ENCODE data around the gene CERKL. TPM values are rescaled to one million over a fixed set of nuclear protein-coding genes. Genes with fewer than 3 reads are reported as not detected.

CERKL gene
- total RNA-seq, 6 experiments from 2014 or later, result 0.37 TPM; not detected in 5

- intact Hi-C loops (cut with DNase I), result no loop called here
- no peaks in the 10 kb centered on the region for H3K36me3 ChIP-seq
- H3K27ac ChIP-seq, result no peak overlapping the region
- peaks cover 0 to 18% of the 10 kb centered on the region in 2 donors for H3K27me3 ChIP-seq
- DNase-seq (no peak), ATAC-seq (no peak)
- H3K4me3 ChIP-seq, result no peak overlapping the region
- TF ChIP-seq CTCF (IDR thresholded peaks at IDR 0.05) (no peak), POLR2A (IDR thresholded peaks at IDR 0.05) (no peak)
- WGBS (ENCODE audit: insufficient coverage, low coverage, low lambda C conversion rate, missing lambda C conversion rate), result 11% methylated on average over 21 of the region's 21 CpGs
- H3K4me1 ChIP-seq, result peaks cover 0 to 1% (median 0%) of the 10 kb centered on the region in 4 donors
- H3K9me3 ChIP-seq, result no peaks in the 10 kb centered on the region
These were observed 28.3 kb upstream of the CERKL start for GRCh38 chr2:181685150-181685688.

GRCh38 chr2:181684454-181685149 lies 27.7 kb upstream of the CERKL start:
- peaks cover 0 to 1% (median 0%) of the 10 kb centered on the region in 4 donors for H3K4me1 ChIP-seq

GRCh38 chr2:181683518-181684453 lies 26.9 kb upstream of the CERKL start:
- TF ChIP-seq POLR2A (IDR thresholded peaks at IDR 0.05) (no peak), CTCF (IDR thresholded peaks at IDR 0.05) (no peak)
- H3K27ac ChIP-seq, result no peak overlapping the region
- intact Hi-C loops (cut with DNase I), result no loop called here
- H3K4me1 ChIP-seq, result peaks cover 0 to 1% (median 0%) of the 10 kb centered on the region in 4 donors
- 2% methylated on average over 45 of the region's 85 CpGs for WGBS (ENCODE audit: insufficient coverage, low coverage, low lambda C conversion rate, missing lambda C conversion rate)
- H3K9me3 ChIP-seq, result no peaks in the 10 kb centered on the region
- DNase-seq (peak in 1 of 3 donors; percentile 38), ATAC-seq (no peak)
- no peaks in the 10 kb centered on the region for H3K36me3 ChIP-seq
- peaks cover 0 to 18% of the 10 kb centered on the region in 2 donors for H3K27me3 ChIP-seq
- no peak overlapping the region for H3K4me3 ChIP-seq

More at GRCh38 chr2:181684454-181685149, 27.7 kb upstream of the CERKL start:
- WGBS (ENCODE audit: insufficient coverage, low coverage, low lambda C conversion rate, missing lambda C conversion rate), result 9% methylated on average over 26 of the region's 26 CpGs
- no peaks in the 10 kb centered on the region for H3K36me3 ChIP-seq
- TF ChIP-seq POLR2A (IDR thresholded peaks at IDR 0.05) (no peak), CTCF (IDR thresholded peaks at IDR 0.05) (no peak)
- H3K9me3 ChIP-seq, result no peaks in the 10 kb centered on the region
- no peak overlapping the region for H3K4me3 ChIP-seq
- intact Hi-C loops (cut with DNase I), result no loop called here
- ATAC-seq, result no peak
- DNase-seq, result no peak
- H3K27ac ChIP-seq, result no peak overlapping the region
- peaks cover 0 to 18% of the 10 kb centered on the region in 2 donors for H3K27me3 ChIP-seq

GRCh38 chr2:181682795-181683517 lies 26.1 kb upstream of the CERKL start:
- no peak for DNase-seq
- ATAC-seq, result no peak
- H3K36me3 ChIP-seq, result no peaks in the 10 kb centered on the region
- peaks cover 0 to 18% of the 10 kb centered on the region in 2 donors for H3K27me3 ChIP-seq
- WGBS (ENCODE audit: insufficient coverage, low coverage, low lambda C conversion rate, missing lambda C conversion rate), result 2% methylated on average over 34 of the region's 42 CpGs
- peaks cover 0 to 1% (median 0%) of the 10 kb centered on the region in 4 donors for H3K4me1 ChIP-seq
- intact Hi-C loops (cut with DNase I), result no loop called here
- H3K4me3 ChIP-seq, result no peak overlapping the region
- TF ChIP-seq POLR2A (IDR thresholded peaks at IDR 0.05) (no peak), CTCF (IDR thresholded peaks at IDR 0.05) (no peak)
- no peak overlapping the region for H3K27ac ChIP-seq
- H3K9me3 ChIP-seq, result no peaks in the 10 kb centered on the region
